Measurements from ENCODE around the gene DNPEP.
"Not testable (repeated sequence)": the region's sequence is repeated elsewhere in the genome, so short reads cannot be mapped to it uniquely, and the experiment has no call there.

Gene DNPEP

DNA sequence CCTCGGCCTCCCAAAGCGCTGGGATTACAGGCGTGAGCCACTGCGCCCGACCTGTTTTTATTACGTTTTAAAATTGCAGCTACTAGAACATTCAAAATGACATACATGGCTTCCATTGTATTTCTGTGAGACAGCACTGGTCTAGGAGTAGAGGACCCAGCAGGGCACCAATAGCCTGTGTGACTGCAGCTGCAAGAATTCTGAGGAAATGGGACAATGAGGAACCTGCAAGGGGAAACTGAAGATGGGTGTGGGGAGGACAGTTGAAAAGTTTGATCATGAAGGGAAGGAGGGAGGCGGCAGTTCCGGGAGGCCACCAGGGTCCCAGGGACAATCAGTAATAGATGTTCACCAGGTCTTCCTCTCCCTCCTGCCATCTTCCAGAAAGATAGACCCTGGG, 13.9 kb upstream of the DNPEP start:
- TF ChIP-seq, protein P1, sequence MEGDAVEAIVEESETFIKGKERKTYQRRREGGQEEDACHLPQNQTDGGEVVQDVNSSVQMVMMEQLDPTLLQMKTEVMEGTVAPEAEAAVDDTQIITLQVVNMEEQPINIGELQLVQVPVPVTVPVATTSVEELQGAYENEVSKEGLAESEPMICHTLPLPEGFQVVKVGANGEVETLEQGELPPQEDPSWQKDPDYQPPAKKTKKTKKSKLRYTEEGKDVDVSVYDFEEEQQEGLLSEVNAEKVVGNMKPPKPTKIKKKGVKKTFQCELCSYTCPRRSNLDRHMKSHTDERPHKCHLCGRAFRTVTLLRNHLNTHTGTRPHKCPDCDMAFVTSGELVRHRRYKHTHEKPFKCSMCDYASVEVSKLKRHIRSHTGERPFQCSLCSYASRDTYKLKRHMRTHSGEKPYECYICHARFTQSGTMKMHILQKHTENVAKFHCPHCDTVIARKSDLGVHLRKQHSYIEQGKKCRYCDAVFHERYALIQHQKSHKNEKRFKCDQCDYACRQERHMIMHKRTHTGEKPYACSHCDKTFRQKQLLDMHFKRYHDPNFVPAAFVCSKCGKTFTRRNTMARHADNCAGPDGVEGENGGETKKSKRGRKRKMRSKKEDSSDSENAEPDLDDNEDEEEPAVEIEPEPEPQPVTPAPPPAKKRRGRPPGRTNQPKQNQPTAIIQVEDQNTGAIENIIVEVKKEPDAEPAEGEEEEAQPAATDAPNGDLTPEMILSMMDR (conservative IDR thresholded peaks at IDR 0.05; ENCODE audit: low read depth, low read length), result no peak
- no peak for DNase-seq (ENCODE audit: low read depth)

GRCh38 chr2:219400562-219400961, 12.8 kb upstream of the DNPEP start:
- TF ChIP-seq, protein P1 (conservative IDR thresholded peaks at IDR 0.05; ENCODE audit: low read depth, low read length), result no peak
- no peak overlapping the region for H3K4me3 ChIP-seq (ENCODE audit: low read depth, low read length)
- DNase-seq (ENCODE audit: low read depth), result no peak

More for the DNA sequence above, 13.9 kb upstream of the DNPEP start:
- H3K4me3 ChIP-seq (ENCODE audit: low read depth, low read length), result no peak overlapping the region

DNA sequence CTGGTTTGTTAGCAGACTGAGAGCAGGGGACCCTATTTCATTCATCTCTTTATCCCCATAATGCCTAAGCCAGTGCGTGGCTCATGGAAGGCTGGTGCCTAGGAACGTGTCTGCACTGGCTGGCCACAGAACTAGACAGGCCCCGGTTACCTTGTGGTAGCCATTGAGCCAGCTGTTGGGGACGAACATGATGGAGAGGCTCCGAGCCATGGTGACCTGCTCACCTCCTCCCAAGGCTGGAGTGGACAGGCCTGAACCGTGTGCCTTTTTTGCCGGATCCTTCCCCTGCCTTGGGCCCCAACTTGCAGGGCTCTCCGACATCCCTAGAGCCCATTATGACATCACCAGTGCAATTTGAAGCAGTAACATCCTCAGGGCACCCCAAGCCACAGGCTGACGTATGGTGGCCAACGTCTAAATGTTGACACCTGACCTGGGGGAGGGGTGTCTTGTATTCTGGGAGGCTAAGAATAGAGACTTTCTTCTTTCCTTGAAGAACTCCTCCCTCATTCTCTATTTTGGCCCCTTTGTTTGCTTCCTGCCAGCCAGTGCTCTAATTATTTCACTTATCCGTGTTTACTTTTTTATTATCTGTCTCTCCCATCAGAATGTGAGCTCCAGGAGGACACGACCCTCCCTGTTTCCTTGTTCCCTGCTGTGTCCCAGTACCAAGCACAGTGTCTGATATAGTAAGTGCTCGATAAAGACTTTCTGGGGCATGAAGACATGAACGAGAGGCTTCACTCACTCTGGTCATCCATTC, 12.2 kb upstream of the DNPEP start:
- no peak for DNase-seq (ENCODE audit: low read depth)
- no peak overlapping the region for H3K4me3 ChIP-seq (ENCODE audit: low read depth, low read length)
- TF ChIP-seq, protein P1 (conservative IDR thresholded peaks at IDR 0.05; ENCODE audit: low read depth, low read length), result no peak

GRCh38 chr2:219398721-219399363, 11.1 kb upstream of the DNPEP start:
- DNase-seq (ENCODE audit: low read depth), result peak; percentile 13
- no peak overlapping the region for H3K4me3 ChIP-seq (ENCODE audit: low read depth, low read length)
- TF ChIP-seq, protein P1 (conservative IDR thresholded peaks at IDR 0.05; ENCODE audit: low read depth, low read length), result no peak

DNA sequence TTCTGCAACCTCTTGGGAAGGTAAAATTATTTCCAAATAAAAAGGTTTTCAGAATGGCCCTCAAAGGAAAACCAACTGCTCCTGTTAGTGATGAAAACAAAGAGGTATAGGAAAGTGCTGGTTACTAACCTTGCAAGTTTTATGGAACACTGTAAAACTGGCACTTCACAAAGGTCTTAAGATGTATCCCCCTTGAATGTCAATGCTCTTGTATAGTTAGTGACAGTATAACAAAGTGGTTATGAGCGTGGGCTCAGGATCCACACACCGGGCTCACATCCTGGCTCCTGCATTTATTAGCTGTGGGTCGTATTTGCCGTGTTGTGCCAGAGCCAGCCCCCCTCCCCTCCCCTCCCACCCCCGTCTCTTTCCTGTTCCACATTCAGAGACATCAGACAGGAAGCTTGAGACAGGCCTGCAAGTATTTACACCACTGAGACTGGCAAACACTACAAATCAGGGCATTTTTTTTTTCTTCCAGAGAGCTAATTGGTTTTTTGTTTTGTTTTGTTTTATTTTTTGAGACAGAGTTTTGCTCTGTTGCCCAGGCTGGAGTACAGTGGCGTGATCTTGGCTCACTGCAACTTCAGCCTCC, 9.2 kb upstream of the DNPEP start:
- TF ChIP-seq, protein P1 (conservative IDR thresholded peaks at IDR 0.05; ENCODE audit: low read depth, low read length), result no peak
- DNase-seq (ENCODE audit: low read depth), result peak; percentile 13
- no peak overlapping the region for H3K4me3 ChIP-seq (ENCODE audit: low read depth, low read length)

GRCh38 chr2:219395609-219396008, 7.9 kb upstream of the DNPEP start:
- TF ChIP-seq, protein P1 (conservative IDR thresholded peaks at IDR 0.05; ENCODE audit: low read depth, low read length), result no peak
- DNase-seq (ENCODE audit: low read depth), result no peak
- no peak overlapping the region for H3K4me3 ChIP-seq (ENCODE audit: low read depth, low read length)

DNA sequence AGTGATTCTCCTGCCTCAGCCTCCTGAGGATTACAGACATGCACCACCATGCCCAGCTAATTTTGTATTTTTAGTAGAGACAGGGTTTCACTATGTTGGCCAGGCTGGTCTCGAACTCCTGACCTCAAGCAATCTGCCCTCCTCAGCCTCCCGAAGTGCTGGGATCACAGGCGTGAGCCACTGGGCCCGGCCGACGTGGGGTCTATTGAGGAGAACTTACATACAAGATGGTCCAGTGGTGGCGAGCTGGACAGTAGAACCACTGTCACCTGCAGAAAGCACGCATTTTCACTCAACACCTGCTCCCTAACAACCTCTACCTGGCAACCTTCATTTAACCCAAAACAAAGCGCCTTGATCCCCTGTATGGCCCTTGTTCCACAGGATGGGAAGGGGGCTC, 7.3 kb upstream of the DNPEP start:
- H3K4me3 ChIP-seq (ENCODE audit: low read depth, low read length); DNase-seq (ENCODE audit: low read depth): not testable (repeated sequence)

All from choroid plexus epithelial cell (primary cell).